DND-41 (cell line): ENCODE results near the gene NEAT1.

Experiments used
- ATAC-seq: fragments of 200-7000 bp; cut with Tn5 transposase; 3 replicates; pipeline ENCODE4 v1.9.1; 2021; ENCODE audit warnings: low read depth; ENCODE audit not compliant: insufficient read depth
- DNase-seq: peaks from one replicate; pipeline ENCODE4 v3.0.0-alpha.2; 2020
- H2AFZ ChIP-seq: 2 replicates; pipeline ENCODE4 v1.6.0; 2012; ENCODE audit warnings: low read depth, low read length
- H3K27ac ChIP-seq: 2 replicates; pipeline ENCODE4 v1.5.1; 2012; ENCODE audit warnings: low read length, inconsistent platforms
- H3K27me3 ChIP-seq: fragments of 200-600 bp; sonication (generic); 2 replicates; pipeline ENCODE4 v1.6.0; 2012; ENCODE audit warnings: low read length, mild to moderate bottlenecking, inconsistent platforms; ENCODE audit not compliant: insufficient read depth, poor library complexity
- H3K36me3 ChIP-seq: 2 replicates; pipeline ENCODE4 v1.5.1; 2012; ENCODE audit warnings: low read length, inconsistent platforms; ENCODE audit not compliant: insufficient read depth
- H3K4me1 ChIP-seq: 2 replicates; pipeline ENCODE4 v1.5.1; 2012; ENCODE audit warnings: mild to moderate bottlenecking, low read length; ENCODE audit not compliant: insufficient read depth
- H3K4me2 ChIP-seq: 2 replicates; pipeline ENCODE4 v1.6.0; 2012; ENCODE audit warnings: mild to moderate bottlenecking, moderate library complexity, low read length, inconsistent platforms; ENCODE audit not compliant: insufficient read depth
- H3K4me3 ChIP-seq, 2 experiments: fragments of 200-600 bp in 1 of 2; shearing (Covaris generic) in 1 of 2; 2 replicates each; pipeline ENCODE4 v1.5.1; 2012 to 2016; ENCODE audit warnings: inconsistent platforms in 2 of 2, low read length in 2 of 2, mild to moderate bottlenecking in 2 of 2, low read depth in 1 of 2, moderate library complexity in 1 of 2
- H3K79me2 ChIP-seq: 2 replicates; pipeline ENCODE4 v1.6.0; 2012; ENCODE audit warnings: low read length, inconsistent platforms; ENCODE audit not compliant: insufficient read depth
- H3K9ac ChIP-seq: 2 replicates; pipeline ENCODE4 v1.6.0; 2012; ENCODE audit warnings: low read depth, mild to moderate bottlenecking, inconsistent platforms, low read length, moderate library complexity
- H3K9me3 ChIP-seq: 2 replicates; pipeline ENCODE4 v1.5.1; 2012; ENCODE audit warnings: low read length, moderate library complexity, mild to moderate bottlenecking, inconsistent platforms; ENCODE audit not compliant: insufficient read depth, severe bottlenecking
- H4K20me1 ChIP-seq: 2 replicates; pipeline ENCODE4 v1.6.0; 2012; ENCODE audit warnings: low read length; ENCODE audit not compliant: insufficient read depth
- EZH2 ChIP-seq: IDR thresholded peaks from 3 replicates; pipeline ENCODE4 v1.6.1; 2012; ENCODE audit warnings: borderline replicate concordance, low read depth, mild to moderate bottlenecking, moderate library complexity, low read length, inconsistent platforms; ENCODE audit not compliant: severe bottlenecking
- TF ChIP-seq, protein P1 (sequence below): IDR thresholded peaks from 2 replicates; pipeline ENCODE4 v1.5.1; 2012; ENCODE audit warnings: borderline replicate concordance, low read length, moderate library complexity, mild to moderate bottlenecking; ENCODE audit not compliant: poor library complexity, severe bottlenecking; ENCODE audit errors: extremely low read depth

NEAT1 gene

DNA sequence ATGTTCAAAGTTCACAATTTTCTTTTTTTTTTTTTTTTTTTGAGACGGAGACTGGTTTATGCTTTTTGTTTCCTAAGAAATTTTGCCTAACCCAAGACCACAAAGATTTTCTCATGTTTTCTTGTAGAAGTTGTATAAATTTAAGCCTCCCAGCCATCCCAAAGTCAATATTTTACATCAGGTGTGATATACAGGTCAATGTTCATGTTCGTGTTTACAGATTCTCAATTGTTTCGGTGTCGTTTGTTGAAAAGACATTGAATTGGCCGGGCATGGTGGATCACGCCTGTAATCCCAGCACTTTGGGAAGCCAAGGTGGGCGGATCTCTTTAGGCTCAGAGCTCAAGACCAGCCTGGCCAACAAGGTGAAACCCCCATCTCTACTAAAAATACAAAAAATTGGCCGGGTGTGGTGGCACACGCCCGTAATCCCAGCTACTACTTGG is 20.8 kb upstream of the NEAT1 start:
- no peaks in the 10 kb centered on the region for H3K9me3 ChIP-seq
- H2AFZ ChIP-seq: no peak overlapping the region
- no peak overlapping the region for H3K4me3 ChIP-seq
- TF ChIP-seq EZH2: no peak
- TF ChIP-seq, protein P1, sequence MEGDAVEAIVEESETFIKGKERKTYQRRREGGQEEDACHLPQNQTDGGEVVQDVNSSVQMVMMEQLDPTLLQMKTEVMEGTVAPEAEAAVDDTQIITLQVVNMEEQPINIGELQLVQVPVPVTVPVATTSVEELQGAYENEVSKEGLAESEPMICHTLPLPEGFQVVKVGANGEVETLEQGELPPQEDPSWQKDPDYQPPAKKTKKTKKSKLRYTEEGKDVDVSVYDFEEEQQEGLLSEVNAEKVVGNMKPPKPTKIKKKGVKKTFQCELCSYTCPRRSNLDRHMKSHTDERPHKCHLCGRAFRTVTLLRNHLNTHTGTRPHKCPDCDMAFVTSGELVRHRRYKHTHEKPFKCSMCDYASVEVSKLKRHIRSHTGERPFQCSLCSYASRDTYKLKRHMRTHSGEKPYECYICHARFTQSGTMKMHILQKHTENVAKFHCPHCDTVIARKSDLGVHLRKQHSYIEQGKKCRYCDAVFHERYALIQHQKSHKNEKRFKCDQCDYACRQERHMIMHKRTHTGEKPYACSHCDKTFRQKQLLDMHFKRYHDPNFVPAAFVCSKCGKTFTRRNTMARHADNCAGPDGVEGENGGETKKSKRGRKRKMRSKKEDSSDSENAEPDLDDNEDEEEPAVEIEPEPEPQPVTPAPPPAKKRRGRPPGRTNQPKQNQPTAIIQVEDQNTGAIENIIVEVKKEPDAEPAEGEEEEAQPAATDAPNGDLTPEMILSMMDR: no peak
- H4K20me1 ChIP-seq: peaks cover 12% of the 10 kb centered on the region
- H3K27me3 ChIP-seq: no peaks in the 10 kb centered on the region
- no peaks in the 10 kb centered on the region for H3K4me1 ChIP-seq
- ATAC-seq (no peak), DNase-seq (no peak)
- H3K4me2 ChIP-seq: no peak overlapping the region
- H3K27ac ChIP-seq: no peak overlapping the region
- H3K36me3 ChIP-seq: peaks cover 62% of the 10 kb centered on the region
- H3K79me2 ChIP-seq: no peaks in the 10 kb centered on the region; the same call in 1 of the 2 replicates
- no peak overlapping the region for H3K9ac ChIP-seq

DNA sequence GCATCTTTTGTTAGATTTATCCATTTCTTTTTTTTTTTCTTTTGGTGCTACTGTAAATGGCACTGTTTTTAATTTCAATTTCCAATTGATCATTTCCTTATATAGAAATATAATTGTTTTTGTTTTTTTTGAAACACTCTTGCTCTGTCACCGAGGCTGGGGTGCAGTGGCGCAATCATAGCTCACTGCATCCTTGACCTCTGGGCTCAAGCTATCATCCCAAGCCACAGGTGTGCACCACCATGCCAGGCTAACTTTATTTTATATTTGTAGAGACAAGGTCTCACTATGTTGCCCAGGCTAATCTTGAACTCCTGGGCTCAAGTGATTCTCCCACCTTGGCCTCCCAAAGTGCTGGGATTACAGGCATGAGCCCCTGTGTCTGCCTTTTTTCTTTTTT is 19.8 kb upstream of the NEAT1 start:
- no peak overlapping the region for H3K4me2 ChIP-seq
- DNase-seq: no peak
- no peak overlapping the region for H3K9ac ChIP-seq
- no peaks in the 10 kb centered on the region for H3K27me3 ChIP-seq
- H4K20me1 ChIP-seq: peaks cover 12% of the 10 kb centered on the region
- H3K4me1 ChIP-seq: no peaks in the 10 kb centered on the region
- no peaks in the 10 kb centered on the region; the same call in 1 of the 2 replicates for H3K79me2 ChIP-seq
- TF ChIP-seq, protein P1: no peak
- no peak for TF ChIP-seq EZH2
- no peak overlapping the region for H3K4me3 ChIP-seq
- no peaks in the 10 kb centered on the region for H3K9me3 ChIP-seq
- H3K36me3 ChIP-seq: peaks cover 58% of the 10 kb centered on the region
- no peak overlapping the region for H2AFZ ChIP-seq
- ATAC-seq: no peak
- no peak overlapping the region for H3K27ac ChIP-seq

- H3K36me3 ChIP-seq: peaks cover 57% of the 10 kb centered on the region
- ATAC-seq (no peak), DNase-seq (no peak)
- H4K20me1 ChIP-seq: peaks cover 12% of the 10 kb centered on the region
- H3K9me3 ChIP-seq: no peaks in the 10 kb centered on the region
- H3K27ac ChIP-seq: no peak overlapping the region
- H3K9ac ChIP-seq: no peak overlapping the region
- H2AFZ ChIP-seq: no peak overlapping the region
- TF ChIP-seq, protein P1: no peak
- no peak for TF ChIP-seq EZH2
- H3K4me3 ChIP-seq: no peak overlapping the region
- no peaks in the 10 kb centered on the region for H3K4me1 ChIP-seq
- no peaks in the 10 kb centered on the region; the same call in 1 of the 2 replicates for H3K79me2 ChIP-seq
- H3K27me3 ChIP-seq: no peaks in the 10 kb centered on the region
- H3K4me2 ChIP-seq: no peak overlapping the region
These were observed 18.9 kb upstream of the NEAT1 start for GRCh38 chr11:65403607-65404121.

- TF ChIP-seq, protein P1: no peak
- TF ChIP-seq EZH2: no peak
- DNase-seq (no peak), ATAC-seq (no peak)
- Histone ChIP-seq H3K27ac (no peak overlapping the region), H3K9me3 (no peaks in the 10 kb centered on the region), H3K27me3 (no peaks in the 10 kb centered on the region), H3K4me2 (no peak overlapping the region), H4K20me1 (peaks cover 11% of the 10 kb centered on the region), H2AFZ (no peak overlapping the region), H3K4me3 (no peak overlapping the region), H3K9ac (no peak overlapping the region), H3K79me2 (no peaks in the 10 kb centered on the region; the same call in 1 of the 2 replicates), H3K36me3 (peaks cover 59% of the 10 kb centered on the region), H3K4me1 (no peaks in the 10 kb centered on the region)
These were observed 18.4 kb upstream of the NEAT1 start for GRCh38 chr11:65404210-65404609.
